GM18498 (cell line): ENCODE measurements around the gene OSBPL2.
A peak's percentile ranks its signal among the peaks of the same experiment; 100 is the strongest.

Experiments used
- ATAC-seq: cut with Tn5 transposase; IDR thresholded peaks from one replicate; pipeline ENCODE4 v1.9.1; 2021; ENCODE audit warnings: mild to moderate bottlenecking, moderate library complexity; ENCODE audit not compliant: unreplicated experiment

The OSBPL2 gene

GRCh38 chr20:62234339-62234738, 4.0 kb upstream of the OSBPL2 start:
- no peak for ATAC-seq

- no peak for ATAC-seq
These were observed 3.1 kb upstream of the OSBPL2 start for GRCh38 chr20:62235001-62235776.

- ATAC-seq, result no peak
These were observed 2.6 kb upstream of the OSBPL2 start for GRCh38 chr20:62235777-62236157.

- no peak for ATAC-seq
These were observed 2.1 kb upstream of the OSBPL2 start for GRCh38 chr20:62236200-62236599.

- ATAC-seq, result no peak
These were observed 1.4 kb upstream of the OSBPL2 start for GRCh38 chr20:62236766-62237513.

- no peak for ATAC-seq
These were observed 864 bp upstream of the OSBPL2 start for GRCh38 chr20:62237514-62237800.

DNA sequence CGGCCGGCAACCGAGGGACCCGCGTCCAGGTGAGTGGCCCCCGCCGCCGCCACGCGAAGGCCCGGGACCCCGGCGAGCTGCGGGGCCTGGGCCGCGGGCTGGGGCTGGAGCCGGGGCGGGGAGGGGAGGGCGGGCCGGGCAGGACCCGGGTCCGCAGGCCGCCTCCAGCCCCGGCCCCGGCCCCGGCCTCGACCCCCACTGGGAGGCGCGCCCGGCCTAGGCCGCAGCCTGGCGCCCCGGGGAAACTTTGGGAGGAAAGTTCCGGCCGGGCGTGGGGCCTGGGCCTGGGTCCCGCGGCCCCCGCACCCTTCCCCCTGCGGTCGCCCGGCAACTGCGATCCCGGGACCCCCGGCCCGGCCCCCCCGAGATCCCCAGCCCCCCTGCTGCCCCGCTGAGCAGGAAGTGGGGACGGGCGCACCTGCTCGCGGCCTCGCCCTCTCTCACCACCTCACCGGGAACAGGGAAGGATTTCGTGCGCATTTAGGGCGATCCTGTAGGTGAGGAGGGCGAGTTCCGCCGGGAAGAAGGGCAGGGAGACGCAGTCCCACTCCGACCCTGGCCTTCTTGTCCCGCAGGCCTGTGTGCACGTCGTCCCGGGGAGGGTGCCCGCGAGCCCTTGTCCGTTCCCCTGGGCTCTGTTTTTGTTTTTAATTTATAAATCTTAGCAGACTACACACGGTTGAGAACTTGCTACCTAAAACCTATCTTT, 402 bp downstream of the OSBPL2 start:
- peak; percentile 11 for ATAC-seq

DNA sequence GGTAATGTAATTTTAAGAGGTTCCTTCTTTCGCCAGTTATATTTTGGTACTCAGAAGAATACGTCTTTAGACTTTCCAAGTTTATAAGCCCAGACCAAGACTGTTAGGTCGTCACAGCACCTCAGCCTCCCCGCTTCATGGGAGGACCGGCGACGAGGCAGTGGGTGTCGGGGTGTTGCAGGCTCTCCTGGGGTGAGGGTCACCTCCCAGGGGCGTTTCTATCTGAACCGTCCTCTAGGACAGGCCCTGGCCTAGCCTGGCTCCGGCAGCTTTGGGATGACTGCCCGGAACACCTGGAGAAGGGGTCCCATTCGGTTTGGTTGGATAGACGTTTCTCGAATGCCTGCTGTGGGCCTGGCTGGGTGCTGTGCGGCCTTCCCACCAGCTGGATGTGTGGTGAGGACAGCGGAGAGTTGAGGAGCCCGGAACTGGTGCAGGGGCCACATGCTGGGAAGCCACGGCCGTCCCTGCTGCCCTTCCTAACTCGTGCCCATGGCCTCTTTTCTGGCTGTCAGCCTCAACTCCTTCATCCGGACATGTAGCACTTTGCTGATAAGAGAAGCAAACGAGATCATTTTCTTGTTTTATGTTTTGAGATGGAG, 1.1 kb downstream of the OSBPL2 start:
- no peak for ATAC-seq

DNA sequence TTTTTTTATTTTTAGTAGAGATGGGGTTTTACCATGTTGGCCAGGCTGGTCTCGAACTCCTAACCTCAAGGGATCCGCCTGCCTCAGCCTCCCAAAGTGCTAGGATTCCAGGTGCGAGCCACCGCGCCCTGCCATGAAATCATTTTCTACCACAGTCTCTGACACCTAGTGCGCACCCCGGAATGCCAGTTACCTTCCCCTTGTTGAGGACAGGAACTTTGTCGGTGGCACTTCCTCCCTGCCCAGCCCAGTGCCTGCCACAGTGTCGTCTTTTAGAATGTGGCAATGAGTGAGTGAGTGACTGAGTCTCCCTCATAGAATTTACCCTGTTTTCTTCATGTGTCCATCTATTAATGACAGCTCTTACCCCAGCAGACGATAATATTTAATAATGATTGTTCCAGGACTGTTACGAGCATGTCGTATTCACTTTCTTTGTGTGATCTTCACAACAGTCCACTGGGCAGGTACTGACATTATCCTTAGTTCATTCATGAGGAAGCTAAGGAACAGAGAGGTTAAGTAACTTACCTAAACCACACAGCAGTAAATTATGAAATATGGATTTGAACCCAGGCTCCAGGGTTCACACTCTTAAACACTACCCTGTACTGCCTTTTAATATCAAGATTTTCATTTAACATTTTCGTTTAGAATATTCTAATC, 1.8 kb downstream of the OSBPL2 start:
- no peak for ATAC-seq

DNA sequence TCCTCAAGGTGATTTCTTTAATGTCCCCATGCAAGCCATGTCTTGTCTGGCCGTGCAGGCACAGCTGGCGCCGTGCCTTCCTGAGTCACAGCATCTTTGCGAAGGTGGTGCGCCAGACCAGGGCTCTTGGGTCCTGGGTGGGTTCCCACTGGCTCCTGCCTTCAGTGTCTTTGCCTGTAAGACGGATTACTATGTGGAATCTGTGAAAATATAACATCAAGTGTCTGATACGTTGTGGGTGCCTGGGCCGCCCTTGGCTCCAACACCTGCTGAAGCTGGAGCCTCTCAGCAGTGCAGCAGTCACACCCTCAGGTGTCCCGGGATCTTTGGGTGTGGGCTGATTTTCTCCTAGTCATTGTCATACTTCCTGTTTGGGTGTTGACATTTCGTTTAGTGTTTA, 3.2 kb downstream of the OSBPL2 start:
- ATAC-seq, result no peak

DNA sequence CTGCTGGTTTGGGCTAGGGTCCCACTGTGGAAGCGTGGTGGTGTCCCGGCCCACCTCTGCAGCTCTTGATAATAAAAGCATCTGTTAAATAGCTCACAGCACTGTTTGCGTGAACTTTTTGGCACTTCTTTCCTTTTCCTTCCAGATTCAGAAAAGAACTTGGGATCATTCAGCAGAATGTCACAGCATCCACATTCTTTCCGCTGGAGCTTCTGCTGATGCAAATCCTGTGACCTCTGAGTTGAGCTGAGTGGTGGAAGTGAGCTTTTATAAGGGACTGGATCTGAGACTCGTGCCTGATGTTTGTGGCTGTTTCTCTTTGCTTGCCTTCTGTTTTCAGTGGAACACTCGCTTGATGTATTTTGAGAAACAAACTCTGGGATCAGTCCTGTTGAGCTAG, 3.9 kb downstream of the OSBPL2 start:
- no peak for ATAC-seq

DNA sequence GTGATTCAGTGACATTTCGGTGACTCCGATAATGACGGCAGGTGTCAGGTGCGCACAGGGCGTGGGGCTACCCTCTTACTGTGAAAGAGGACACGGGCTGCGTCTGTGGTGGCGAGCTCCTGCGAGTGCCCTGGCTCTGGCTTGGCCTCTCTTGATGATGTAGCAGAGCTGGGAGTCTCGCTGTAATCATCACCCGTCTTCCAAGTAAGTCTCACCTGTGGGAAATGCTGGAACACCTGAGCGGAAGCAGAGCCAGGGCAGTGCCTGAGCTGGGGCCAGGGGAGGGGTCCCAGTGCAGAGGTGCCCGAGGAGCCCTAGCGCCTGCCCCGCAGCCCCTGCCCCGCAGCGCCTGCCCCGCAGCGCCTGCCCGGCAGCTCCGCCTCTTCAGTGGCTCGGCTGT, 4.8 kb downstream of the OSBPL2 start:
- ATAC-seq, result no peak

DNA sequence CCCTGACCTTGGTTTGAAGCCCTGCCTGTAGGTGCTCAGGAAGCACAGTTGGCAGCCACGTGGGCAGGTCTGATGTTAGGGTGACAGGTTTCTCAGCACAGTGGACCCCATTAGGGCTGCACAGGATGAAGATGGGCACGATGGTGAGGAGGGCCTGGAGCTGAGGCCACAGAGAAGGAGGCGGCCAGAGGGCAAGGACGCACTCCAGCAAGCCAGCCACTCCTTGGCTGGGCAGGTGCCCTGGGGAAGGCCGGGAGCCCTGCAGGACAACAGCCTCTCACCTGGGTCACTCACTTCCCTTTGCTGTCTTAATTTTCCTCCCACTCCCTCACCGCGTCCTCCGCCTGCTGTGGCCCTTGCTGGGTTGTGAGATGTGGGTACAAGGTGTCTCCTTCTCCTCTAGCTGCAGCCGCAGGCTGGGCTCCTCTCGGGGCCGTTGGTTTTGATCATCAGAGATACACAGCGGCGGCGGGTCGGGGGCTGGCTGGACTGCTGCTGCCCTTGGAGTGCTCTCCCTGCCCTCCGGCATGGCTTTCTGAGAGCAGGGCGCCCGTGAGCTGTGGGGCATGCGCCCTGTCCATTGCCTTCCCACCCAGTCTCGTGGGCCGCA, 5.7 kb downstream of the OSBPL2 start:
- no peak for ATAC-seq

DNA sequence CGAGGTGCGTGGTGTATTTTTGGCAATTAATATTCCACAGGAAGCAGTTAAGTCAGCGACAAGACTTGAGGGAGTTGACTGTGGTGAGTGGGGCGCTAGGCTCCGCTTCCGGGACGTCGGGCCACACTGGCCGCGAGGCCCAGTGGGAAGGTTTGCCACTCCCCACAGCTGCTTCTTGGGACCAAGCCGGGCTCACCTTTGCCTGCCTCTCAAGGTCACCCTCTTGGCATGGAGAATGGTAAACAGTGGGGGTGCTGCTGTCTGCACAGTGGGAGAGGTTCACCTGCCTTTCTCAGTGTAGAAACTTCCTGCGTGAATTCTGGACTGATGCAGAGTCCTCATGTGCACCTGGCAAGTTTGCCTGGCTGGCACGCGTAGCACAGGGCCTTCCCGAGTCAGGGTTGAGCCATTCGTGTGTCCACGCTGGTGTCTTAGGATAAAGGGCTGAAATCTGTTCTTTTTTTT, 6.4 kb downstream of the OSBPL2 start:
- no peak for ATAC-seq

- ATAC-seq, result no peak
These were observed 7.6 kb downstream of the OSBPL2 start for GRCh38 chr20:62245911-62246280.

DNA sequence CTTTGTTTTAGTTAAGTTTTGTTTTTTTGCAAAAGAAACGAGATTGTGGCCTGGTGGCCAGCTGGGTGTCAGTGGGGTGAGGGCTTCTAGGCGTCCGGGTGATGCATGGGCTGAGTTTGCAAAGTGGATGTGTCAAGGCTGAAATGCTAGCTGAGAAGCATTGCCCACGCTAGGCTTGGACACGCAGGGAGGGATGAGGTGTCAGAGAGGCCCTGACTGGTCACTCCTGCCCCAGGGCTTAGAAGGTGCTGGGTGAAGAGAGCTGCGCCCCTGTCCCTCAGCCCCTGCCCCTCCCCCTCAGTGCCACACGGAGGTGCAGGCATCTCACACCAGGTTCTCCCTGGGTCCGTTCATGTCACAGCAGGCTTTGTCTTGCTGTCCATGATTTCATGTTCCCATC, 8.1 kb downstream of the OSBPL2 start:
- ATAC-seq, result no peak

- ATAC-seq, result no peak
These were observed 8.7 kb downstream of the OSBPL2 start for GRCh38 chr20:62246872-62247652.

DNA sequence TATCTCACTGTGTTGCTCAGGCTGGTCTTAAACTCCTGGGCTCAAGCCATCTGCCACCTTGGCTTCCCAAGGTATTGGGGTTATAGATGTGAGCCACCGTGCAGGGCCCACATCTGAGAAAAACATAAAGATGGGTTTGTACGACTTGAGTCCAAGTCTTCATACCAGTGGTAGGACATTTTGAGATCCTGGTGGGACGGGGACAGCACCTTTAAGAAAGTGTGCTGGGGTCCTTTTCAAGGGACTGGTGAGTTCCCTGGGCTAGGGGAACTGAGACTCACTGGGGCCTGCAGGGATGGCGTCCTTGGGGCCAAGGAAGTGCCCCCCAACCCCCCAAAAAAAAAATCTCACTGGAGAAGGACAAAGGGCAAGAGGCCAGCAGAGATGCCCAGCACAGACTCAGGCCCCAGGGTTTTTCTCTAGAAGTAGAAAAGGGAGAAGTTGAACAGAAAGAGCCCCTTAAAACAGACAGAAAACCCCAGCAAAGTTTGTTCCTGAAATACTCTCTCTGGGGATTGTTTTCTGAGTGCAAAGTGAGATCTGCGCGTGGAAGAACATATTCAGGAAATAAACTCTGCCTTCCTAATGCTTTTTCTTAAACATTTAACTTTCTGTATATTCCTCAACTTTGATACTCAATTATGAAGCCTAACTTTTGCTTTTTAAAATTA, 10.7 kb downstream of the OSBPL2 start:
- no peak for ATAC-seq

DNA sequence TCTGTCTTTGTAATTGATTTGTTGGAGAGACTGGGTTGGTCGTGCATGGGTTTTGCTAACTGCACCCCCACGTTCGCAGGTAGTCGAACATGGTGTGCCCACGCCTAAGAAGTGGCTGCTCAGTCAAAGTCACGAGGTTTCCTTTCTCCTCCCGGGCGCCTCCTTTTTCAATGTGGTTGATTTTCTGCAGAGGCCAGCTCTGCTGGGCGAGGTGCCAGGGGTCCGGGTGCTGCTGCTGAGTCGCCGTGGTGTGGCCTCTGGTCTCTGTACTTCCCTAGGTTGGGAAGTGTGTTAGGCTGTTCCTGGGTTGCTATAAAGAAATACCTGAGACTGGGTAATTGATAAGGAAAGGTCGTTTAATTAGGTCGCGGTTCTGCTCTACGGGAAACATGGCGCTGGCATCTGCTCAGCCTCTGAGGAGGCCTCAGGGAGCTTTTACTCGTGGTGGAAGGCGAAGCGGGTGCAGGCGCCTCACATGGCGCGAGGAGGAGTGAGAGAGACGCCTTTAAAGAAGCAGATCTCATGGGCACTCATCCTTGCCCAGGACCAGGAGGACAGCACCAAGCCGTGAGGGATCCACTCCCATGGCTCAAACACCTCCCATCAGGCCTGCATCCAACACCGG, 14.1 kb downstream of the OSBPL2 start:
- ATAC-seq, result no peak
